HEK293 (cell line): ENCODE data around the gene KCNAB1.

Experiments used
- CTCF ChIP-seq: fragments of 450-650 bp; formaldehyde crosslinking; IDR thresholded peaks from 2 replicates; pipeline ENCODE4 v1.5.1; 2016; ENCODE audit warnings: missing biosample characterization, missing genetic modification characterization
- KLF8 ChIP-seq: fragments of 450-650 bp; formaldehyde crosslinking; IDR thresholded peaks from 2 replicates; pipeline ENCODE4 v1.5.1; 2016; ENCODE audit warnings: missing biosample characterization, missing genetic modification characterization
- MYNN ChIP-seq: fragments of 450-650 bp; formaldehyde crosslinking; IDR thresholded peaks from 2 replicates; pipeline ENCODE4 v1.5.1; 2016; ENCODE audit warnings: missing biosample characterization, missing genetic modification characterization, borderline replicate concordance
- ZBTB21 ChIP-seq: fragments of 450-650 bp; formaldehyde crosslinking; IDR thresholded peaks from 2 replicates; pipeline ENCODE4 v1.5.1; 2017; ENCODE audit warnings: missing biosample characterization, missing genetic modification characterization
- ZNF23 ChIP-seq: fragments of 450-650 bp; formaldehyde crosslinking; IDR thresholded peaks from 2 replicates; pipeline ENCODE4 v1.5.1; 2016; ENCODE audit warnings: missing biosample characterization, missing genetic modification characterization, borderline replicate concordance
- ZNF274 ChIP-seq, 2 experiments: fragments of 200-500 bp in 1 of 2; fragments of 450-650 bp in 1 of 2; sonication (Bioruptor generic) in 1 of 2; formaldehyde crosslinking in 1 of 2; IDR thresholded peaks; 2 replicates each; pipeline versions ENCODE4 v1.5.1 to v1.6.1; 2014 to 2016; ENCODE audit warnings: borderline replicate concordance in 1 of 2, inconsistent platforms in 1 of 2, low read length in 1 of 2, missing biosample characterization in 1 of 2, missing genetic modification characterization in 1 of 2
- ZNF324 ChIP-seq: fragments of 450-650 bp; formaldehyde crosslinking; IDR thresholded peaks from 2 replicates; pipeline ENCODE4 v1.5.1; 2016; ENCODE audit warnings: missing biosample characterization, missing genetic modification characterization
- ZNF37A ChIP-seq: fragments of 450-650 bp; IDR thresholded peaks from 2 replicates; pipeline ENCODE4 v1.5.1; 2018; ENCODE audit warnings: missing biosample characterization, missing genetic modification characterization
- ZNF580 ChIP-seq: fragments of 450-650 bp; formaldehyde crosslinking; IDR thresholded peaks from 2 replicates; pipeline ENCODE4 v1.5.1; 2016; ENCODE audit warnings: missing biosample characterization, missing genetic modification characterization
- ZNF600 ChIP-seq: fragments of 450-650 bp; formaldehyde crosslinking; IDR thresholded peaks from 2 replicates; pipeline ENCODE4 v1.5.1; 2016; ENCODE audit warnings: missing biosample characterization, missing genetic modification characterization
- TF ChIP-seq, protein P1 (sequence below): fragments of 450-650 bp; formaldehyde crosslinking; IDR thresholded peaks from 2 replicates; pipeline ENCODE4 v1.5.1; 2017; ENCODE audit warnings: missing biosample characterization, mild to moderate bottlenecking, missing genetic modification characterization, moderate library complexity

GRCh38 chr3:156291272-156292123 is 171.1 kb downstream of the KCNAB1 start:
- TF ChIP-seq CTCF (tag by site-specific recombination) (no peak), ZNF274 (IDR thresholded peaks at IDR 0.05; ENCODE audit: low read length) (no peak), ZNF274 (tag by site-specific recombination; IDR thresholded peaks at IDR 0.05; ENCODE audit: borderline replicate concordance) (no peak), ZNF324 (tag by site-specific recombination) (no peak), MYNN (tag by site-specific recombination) (no peak), ZNF23 (tag by site-specific recombination) (no peak), KLF8 (tag by site-specific recombination) (no peak), ZNF37A (tag by site-specific recombination) (no peak), ZNF580 (tag by site-specific recombination) (no peak), ZBTB21 (no peak), ZNF600 (tag by site-specific recombination) (no peak)
- TF ChIP-seq, protein P1, sequence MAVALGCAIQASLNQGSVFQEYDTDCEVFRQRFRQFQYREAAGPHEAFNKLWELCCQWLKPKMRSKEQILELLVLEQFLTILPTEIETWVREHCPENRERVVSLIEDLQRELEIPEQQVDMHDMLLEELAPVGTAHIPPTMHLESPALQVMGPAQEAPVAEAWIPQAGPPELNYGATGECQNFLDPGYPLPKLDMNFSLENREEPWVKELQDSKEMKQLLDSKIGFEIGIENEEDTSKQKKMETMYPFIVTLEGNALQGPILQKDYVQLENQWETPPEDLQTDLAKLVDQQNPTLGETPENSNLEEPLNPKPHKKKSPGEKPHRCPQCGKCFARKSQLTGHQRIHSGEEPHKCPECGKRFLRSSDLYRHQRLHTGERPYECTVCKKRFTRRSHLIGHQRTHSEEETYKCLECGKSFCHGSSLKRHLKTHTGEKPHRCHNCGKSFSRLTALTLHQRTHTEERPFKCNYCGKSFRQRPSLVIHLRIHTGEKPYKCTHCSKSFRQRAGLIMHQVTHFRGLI: no peak
